HG03457 (cell line): Measurements from ENCODE around the gene SLC35B3.
"Not testable (repeated sequence)": the region's sequence is repeated elsewhere in the genome, so short reads cannot be mapped to it uniquely, and the experiment has no call there.

Experiments used
- ATAC-seq: cut with Tn5 transposase; IDR thresholded peaks from one replicate; pipeline ENCODE4 v1.9.1; 2021; ENCODE audit warnings: moderate number of reproducible peaks; ENCODE audit not compliant: unreplicated experiment

Gene SLC35B3

DNA sequence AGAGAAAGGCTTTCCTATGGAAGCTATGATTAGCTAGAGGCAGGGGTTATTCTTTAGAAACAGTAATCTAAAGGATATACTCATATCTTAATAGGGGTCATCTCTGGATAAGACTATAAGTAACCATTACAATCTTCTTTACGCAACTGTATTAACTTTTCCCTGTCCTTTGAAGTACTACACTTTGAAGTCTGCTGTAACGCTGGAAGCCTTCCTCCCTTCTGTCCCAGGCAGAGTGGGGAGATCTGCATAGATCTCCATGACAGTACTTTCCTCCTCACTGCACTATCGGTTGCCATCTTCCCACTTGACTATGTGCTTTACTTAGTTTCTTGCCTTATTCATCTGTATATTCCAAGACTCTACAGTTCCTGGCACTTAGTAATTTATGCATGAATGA is 20.1 kb downstream of the SLC35B3 start:
- no peak for ATAC-seq

DNA sequence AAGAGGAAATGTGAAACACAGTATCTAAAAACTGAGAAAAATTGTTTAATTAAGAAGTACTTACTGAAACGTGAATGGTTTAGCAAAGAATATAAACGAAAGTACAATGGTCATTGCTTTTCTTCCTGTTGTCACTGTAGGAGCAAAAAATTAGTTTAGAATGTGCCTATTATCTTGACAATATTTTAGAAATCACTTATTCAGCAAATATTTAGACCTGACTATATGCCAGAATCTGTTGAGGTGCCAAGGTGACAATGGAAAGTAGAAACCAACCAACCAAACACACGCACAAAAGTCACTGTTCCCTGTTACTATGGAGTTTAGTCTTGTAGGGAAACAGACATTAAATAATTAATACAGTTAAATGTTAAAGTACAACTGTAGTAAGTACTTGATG is 20.5 kb downstream of the SLC35B3 start:
- no peak for ATAC-seq

- ATAC-seq = not testable (repeated sequence)
Measured at GRCh38 chr6:8405946-8406345, 29.4 kb downstream of the SLC35B3 start.

DNA sequence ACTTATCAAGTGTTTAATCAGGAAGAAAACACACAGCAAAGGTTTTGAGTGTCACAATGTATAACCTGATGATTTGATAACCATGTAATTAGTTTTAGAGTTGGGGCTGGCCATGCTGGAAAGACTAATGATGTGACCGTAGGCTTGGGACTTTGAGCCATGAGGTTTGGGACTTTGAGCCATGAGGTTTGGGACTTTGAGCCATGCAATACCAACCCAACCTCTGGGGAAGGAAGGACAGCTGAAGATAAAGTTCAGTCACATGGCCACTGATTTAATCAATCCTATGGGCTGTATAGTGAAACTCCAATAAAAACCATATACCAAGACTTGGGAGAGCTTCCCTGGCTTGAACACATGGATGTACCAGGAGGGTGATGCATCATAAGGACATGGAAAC is 32.8 kb downstream of the SLC35B3 start:
- no peak for ATAC-seq

DNA sequence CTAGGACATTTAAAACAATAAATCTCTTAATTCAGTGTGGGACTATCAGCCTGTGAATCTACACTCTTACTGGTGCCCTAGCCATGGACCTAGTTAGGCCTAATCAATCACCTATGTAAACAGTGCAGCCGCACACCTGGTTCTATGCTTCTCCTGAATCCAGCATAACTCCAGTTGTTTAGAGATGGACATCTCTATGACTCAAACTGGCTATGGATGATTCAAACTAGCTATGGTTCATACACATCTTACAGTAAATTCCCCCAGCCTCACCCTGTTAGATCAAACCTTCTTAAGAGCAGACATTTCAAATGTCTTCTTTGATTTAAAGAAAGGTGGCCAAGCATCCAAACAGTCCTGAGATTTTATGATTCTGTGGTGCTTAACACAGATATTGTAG is 34.7 kb downstream of the SLC35B3 start:
- ATAC-seq = no peak

DNA sequence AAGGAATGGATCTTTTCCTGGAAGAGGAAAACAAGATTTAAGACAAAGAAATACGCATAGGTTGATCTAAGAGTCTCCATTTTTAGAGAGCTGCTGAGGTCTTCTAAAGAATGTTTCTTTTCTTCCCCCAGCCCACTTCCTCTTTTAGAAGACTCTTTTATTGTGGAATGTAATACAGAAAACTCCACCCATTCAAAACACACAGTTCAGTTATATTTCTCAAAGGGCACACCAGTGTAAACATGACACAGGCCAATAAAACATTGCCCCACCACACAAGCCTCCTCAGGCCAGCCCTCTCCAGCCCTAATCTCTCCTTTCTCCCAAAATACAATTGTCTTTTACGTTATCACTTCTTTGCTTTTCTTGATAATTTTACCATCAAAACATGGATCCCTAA is 42.8 kb downstream of the SLC35B3 start:
- ATAC-seq = no peak

DNA sequence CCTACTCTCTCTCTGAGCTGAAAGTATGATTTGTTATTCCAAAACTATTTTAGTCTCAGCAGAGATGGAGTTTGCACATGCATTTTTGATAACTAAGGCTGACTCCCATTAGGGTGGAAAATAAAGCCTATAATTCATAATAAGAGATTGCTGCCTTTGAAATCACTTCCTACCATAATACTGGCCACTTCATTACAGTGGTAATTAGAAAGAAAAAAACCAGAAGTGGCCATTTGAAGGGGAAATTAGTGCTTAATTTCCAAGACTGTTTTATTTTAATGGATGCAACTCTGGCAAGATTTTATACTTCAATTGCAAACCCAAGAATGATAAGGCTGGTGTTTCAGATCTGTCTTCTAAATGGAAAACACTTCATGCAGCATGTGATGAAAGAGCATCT is 43.4 kb downstream of the SLC35B3 start:
- no peak for ATAC-seq

DNA sequence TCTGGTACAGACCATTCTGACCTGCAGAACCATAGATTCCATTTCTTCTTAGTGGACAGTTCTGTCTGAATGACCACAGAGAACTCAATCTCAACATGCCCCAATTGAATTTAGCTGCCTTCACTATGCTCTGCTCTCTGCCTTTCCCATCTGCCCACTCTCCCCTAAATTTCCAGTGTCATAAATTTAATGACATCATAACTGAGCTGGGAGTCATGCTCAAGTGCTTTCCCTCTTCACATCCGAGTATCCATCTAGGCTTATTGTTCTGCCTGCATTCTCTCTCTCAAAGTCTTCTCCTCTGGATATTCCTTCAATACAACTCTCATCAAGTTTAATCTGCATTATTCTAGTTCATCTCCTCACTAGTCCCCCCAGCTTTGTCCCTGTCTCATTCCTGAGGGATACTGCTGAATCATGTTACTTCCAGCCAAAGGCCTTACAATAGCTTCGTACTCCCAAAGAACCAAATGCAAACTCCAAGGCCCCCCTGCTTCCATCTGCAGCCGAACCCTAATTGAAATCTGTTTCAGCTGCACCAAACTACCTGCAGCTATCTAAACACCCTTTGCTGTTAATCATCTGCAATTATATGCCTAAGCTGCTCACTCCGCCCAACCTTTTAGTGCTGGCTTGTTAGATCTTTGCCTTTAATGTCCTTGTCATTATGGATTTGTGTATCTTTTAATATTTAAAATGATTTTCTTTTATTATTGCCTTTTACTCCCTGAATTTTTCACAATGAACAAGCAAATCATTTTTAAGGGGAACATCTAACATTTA is 46.1 kb downstream of the SLC35B3 start:
- no peak for ATAC-seq

- no peak for ATAC-seq
Measured at GRCh38 chr6:8387942-8388437, 47.4 kb downstream of the SLC35B3 start.

- ATAC-seq = no peak
Measured at GRCh38 chr6:8383584-8383983, 51.8 kb downstream of the SLC35B3 start.

GRCh38 chr6:8382434-8382833 is 52.9 kb downstream of the SLC35B3 start:
- no peak for ATAC-seq

- ATAC-seq = no peak
Measured at GRCh38 chr6:8375916-8376315, 59.4 kb downstream of the SLC35B3 start.
